ENCODE data around the gene NAV3.
A peak's percentile ranks its signal among the peaks of the same experiment; 100 is the strongest.
"Not testable (repeated sequence)": the region's sequence is repeated elsewhere in the genome, so short reads cannot be mapped to it uniquely, and the experiment has no call there.

Gene NAV3

GRCh38 chr12:78062786-78063185 is 232.1 kb downstream of the NAV3 start:
- no peak for DNase-seq

- no peak for DNase-seq
These were observed 251.1 kb downstream of the NAV3 start for GRCh38 chr12:78081590-78082314.

DNA sequence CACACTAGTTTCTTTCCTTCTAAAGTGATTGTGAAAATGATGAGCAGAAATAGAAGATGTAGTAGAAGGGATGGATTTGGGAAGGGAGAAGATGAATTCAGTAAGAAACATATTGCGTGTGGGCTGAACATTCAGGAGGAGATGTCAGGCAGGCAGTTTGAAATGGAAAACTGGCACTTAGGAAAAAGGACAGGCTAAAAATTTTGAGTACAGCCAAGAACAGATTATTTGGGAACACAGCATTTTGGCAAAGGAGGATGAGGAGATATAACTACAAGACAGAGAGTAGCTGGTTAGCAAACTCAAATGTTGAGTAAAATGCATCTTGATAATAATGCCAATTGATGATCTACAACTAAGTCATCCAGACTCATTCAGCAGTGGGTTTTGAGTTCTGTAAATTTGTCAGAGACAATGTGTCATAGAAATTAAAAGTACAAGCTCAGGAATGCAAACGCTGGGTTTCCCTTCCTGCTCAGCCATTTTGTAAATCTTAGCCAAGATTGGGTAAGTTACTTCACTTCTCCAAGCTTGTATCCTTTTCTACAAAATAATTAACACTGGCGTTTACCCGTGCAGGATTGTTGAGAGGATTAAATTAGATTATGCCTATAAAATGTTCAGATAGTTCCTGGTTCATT is 255.0 kb downstream of the NAV3 start:
- no peak for DNase-seq

DNA sequence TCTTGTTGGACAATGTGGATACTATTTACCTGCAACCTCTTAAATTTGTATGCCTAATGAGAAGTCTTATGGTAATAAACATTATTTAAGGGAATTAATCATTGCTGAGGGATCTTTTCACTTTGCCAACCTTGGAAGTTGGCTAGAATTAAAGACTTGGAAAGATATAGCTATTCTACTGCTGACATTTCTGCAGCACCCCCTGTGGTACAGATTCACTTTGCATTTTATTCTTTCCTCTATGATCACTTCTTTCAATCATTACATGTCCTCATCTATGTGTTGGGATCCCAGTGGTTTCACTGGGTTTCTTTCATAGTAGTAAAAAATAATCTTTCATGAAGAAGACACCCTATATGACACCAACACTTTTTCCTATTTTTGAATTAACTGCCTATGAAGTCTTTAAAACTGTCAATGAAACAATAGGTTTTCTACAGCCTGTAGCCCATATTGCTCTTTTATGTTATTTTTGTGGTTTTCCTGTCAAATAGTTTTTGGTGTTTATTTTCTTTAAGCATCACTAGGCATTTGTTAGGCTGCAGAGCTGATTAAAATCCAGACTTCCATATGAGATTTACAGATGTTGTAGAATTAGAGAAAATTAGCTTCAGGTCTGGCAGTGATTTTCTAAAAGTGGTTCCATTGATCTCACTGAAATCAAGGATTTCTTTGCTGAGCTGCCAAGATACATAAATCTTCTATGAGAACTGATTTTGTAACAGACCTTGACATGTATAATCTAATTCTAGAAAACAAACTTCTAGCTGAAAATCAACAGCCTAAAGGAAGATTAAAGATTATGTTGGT is 256.1 kb downstream of the NAV3 start:
- DNase-seq, result no peak

DNA sequence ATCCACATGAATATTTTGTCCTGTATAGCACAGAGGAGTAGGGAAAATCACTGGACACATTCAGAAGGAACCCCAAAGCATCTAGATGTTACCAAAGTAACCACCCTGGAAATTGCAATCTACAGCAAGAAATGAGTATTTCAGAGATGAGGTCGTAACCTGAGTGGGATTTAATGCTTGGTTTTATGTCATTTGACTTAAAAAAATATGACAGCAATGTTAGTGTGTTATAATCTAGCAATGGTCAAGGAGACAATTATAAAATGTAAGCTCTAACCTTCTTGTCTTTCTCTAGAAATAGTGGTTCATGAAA is 256.6 kb downstream of the NAV3 start:
- DNase-seq, result no peak

DNA sequence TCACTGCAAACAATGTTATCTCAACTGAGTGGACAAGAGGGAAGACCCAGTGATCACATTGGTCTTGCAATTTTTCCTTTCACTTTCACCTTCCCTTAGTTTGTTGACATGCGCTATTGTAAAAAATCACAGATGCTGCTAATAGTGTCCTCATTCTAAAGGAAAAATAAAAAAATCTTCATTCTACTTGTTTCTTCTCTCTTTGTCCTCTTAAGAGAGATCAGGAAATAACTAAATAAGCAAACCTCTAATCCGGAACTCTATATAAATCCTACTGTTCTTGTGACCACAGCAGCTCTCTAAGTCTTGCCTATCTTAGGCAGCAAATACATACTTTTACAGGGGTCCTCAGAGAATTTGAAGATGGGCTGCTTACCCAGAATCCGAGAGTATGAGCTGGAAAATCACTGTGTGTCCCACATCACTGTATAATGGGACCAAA is 257.7 kb downstream of the NAV3 start:
- no peak for DNase-seq

DNA sequence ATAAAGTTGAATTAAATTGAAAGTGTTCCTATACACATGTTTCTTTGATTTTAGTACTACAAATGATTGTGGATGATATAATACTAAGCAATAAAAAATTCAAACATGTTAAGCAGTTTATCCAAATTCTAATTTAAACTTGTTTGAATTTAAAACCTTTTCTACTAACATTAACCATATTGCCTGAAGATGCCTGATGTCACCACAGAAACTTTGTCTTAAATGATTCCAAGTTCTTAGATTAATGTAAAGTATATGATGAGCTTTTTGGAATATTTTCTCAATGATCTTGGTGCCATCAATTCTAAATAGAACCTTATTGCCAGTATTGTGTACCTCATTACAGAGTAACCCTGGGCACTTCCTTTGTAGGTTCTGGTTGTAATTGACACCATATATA is 259.6 kb downstream of the NAV3 start:
- no peak for DNase-seq

GRCh38 chr12:78095623-78096022 is 264.9 kb downstream of the NAV3 start:
- DNase-seq, result no peak

DNA sequence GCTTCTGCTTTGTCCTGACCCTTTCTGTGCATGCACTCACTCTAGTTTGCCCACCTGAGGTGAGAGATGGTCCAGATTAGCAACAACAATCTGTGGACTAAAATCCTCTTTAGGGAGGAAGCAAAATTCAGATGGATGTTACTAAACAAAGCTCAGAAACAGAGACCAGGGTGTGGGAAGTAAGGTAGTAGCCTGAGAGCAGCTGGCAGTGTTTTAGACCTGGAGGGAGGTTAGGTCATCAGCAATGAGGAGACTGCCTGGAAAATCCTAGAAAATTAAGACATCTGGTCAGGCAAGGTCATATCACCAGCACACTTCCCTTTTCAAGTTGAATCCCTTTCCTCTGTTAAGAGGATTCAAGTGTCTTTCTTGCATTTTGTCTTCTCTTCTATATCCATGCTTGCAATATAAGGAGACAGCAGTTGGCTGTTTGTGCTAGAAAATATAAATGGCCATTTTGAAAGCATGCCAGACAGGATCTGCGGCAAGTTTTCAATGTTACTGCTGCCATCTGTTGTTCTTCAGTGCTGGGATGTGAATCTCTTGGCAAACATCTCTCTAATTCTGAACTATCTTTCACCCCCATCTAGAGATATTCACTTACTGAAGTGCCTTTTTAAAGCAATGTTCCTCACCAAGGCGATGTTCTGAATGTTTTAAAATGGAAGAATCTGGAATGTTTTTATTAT is 266.4 kb downstream of the NAV3 start:
- DNase-seq, result peak; percentile 44

DNA sequence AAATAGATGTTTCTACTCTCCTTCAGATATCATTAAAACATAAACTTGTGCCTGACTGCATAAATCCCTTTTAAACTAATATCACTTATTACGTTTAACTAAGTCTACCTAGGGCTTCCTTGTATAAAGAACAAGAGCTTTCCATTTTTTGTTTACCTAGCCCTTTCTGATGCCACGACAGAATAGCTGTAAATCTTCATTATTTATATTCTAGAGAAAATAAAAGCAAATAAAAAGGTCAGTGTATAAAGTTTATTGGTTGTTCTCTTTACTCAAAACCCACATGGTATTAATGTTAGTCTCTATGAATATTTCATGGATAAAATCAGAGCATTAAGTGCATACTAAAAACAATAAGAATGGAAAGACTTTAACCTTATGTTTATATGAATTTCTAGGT is 269.1 kb downstream of the NAV3 start:
- DNase-seq, result no peak

DNA sequence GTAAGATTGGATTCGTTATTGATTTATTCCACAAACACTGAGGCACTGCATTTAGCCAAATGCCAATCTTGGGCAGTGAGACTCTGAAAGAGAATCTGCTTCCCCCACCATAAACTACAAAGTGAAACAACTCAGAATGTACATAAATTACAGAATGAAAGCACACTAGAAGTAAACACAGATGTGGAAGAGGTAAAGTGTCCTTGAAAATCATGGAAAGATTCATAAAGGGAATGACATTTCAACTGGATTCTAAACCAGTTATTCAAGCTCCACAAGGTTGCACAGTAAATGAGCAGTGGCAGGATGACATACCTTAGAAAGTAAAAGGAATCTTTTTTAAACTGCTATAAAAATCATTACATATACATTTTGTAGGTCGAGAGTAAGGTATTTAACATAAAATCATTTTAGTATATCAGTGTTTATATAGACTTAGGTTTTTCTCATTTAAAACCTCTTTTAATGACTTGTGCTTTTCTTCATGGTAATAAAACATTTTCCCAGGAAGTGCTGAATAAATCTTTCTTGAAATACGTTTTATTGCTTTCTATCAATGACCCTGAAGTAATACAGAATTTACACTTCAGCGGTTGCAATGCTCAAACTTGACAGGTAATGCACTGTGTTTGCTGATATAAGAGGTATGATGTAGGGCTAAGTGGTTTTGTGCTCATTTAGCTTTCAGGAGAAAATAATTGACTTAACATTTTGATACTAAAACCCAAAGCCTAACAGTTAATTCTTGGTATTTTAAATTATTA is 270.6 kb downstream of the NAV3 start:
- DNase-seq, result peak; percentile 90

DNA sequence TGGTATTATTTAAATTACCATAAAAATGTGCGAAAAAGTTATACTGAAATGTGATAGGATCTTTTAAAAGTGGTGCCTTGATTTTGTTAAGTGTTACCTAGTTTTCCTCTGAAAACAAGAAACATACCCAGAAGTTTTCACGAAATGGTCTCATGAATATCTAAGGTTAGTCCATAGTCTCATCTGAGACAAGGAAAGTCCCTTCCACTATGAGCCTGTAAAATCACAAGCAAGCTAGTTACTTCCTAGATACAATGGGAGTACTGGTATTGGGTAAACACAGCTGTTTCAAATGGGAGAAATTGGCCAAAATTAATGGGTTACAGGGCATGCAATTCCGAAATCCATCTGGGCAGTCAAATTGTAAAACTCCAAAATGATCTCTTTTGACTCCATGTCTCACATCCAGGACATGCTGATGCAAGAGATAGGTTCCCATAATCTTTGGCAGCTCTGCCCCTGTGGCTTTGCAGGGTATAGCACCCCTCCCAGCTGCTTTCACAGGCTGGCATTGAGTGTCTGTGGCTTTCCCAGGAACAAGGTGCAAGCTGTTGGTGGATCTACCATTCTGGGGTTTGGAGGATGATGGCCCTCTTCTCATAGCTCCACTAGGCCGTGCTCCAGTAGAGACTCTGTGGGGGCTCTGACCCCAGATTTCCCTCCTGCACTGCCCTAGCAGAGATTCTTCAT is 271.4 kb downstream of the NAV3 start:
- peak; percentile 29 for DNase-seq

DNA sequence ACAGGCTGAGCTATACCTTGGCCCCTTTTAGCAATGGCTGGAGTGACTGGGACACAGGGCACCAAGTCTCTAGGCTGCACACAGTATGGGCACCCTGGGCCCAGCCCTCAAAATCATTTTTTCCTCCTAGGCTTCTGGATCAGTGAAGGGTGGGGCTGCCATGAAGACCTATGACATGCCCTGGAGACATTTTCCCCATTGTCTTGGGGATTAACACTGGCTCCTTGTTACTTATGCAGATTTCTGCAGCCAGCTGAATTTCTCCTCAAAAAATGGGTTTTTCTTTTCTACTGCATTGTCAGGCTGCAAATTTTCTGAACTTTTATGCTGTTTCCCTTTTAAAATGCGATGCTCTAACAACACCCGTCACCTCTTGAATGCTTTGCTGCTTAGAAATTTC is 272.1 kb downstream of the NAV3 start:
- DNase-seq, result not testable (repeated sequence)

- DNase-seq, result no peak
These were observed 285.2 kb downstream of the NAV3 start for GRCh38 chr12:78115889-78116288.

- DNase-seq, result no peak
These were observed 287.3 kb downstream of the NAV3 start for GRCh38 chr12:78118036-78118435.

- no peak for DNase-seq
These were observed 287.8 kb downstream of the NAV3 start for GRCh38 chr12:78118486-78118885.

- no peak for DNase-seq
These were observed 288.7 kb downstream of the NAV3 start for GRCh38 chr12:78119351-78119918.

DNA sequence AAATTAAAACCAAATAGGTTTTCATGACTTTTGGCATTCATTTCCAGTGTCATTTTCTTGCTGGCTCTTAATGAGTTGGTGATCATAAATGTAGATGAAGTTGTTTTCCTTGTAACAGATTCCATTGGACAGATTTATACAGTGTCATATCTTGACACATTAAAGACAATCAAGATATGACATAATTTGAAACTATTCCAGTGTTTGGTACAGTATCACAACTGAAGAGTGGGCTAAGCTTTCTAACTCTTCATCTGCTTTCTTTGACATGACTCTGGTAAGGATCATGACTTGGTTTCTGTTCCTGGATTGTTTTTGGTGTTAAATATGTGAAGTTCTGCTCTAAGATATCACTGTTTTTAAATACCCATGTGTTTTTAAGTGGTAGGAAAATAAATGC is 289.6 kb downstream of the NAV3 start:
- no peak for DNase-seq

GRCh38 chr12:78120866-78121560 is 290.3 kb downstream of the NAV3 start:
- DNase-seq, result no peak

DNA sequence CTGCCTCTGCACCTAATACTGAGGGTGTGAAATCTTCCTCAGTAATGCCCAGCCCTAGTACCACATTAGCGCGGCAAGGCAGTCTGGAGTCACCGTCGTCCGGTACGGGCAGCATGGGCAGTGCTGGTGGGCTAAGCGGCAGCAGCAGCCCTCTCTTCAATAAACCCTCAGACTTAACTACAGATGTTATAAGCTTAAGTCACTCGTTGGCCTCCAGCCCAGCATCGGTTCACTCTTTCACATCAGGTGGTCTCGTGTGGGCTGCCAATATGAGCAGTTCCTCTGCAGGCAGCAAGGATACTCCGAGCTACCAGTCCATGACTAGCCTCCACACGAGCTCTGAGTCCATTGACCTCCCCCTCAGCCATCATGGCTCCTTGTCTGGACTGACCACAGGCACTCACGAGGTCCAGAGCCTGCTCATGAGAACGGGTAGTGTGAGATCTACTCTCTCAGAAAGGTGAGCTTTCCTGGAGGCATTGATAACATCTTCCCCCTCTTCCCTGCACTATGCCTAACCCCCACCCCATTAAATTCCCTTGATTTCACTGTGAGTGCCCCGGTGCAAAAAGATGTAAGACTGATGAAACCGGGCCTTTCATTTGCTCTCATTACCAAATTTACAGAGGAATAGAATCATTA is 291.4 kb downstream of the NAV3 start:
- DNase-seq, result no peak

DNA sequence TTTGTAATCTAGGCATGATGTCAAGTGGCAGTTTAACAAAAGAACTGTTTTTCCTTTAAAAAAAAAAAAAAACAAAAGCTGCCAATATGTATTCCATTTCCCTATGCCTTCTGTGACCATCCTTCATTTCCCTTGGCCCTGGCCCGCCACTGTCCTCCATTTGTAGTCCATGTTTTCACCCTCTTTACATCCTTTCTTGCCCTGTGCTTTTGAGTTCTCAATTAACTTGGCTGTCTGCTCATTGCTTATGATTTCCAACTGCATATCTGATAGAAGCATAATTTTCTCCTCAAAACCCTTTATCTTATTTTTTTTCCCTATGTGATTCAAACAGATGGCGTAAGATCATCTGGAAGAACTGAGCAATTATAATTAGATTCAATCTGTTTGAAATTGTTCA is 297.5 kb downstream of the NAV3 start:
- no peak for DNase-seq

Data from DMS79 (cell line).